ENCODE data around the gene MPC2.
A peak's percentile ranks its signal among the peaks of the same experiment; 100 is the strongest.
"Not testable (repeated sequence)": the region's sequence is repeated elsewhere in the genome, so short reads cannot be mapped to it uniquely, and the experiment has no call there.

MPC2 gene

DNA sequence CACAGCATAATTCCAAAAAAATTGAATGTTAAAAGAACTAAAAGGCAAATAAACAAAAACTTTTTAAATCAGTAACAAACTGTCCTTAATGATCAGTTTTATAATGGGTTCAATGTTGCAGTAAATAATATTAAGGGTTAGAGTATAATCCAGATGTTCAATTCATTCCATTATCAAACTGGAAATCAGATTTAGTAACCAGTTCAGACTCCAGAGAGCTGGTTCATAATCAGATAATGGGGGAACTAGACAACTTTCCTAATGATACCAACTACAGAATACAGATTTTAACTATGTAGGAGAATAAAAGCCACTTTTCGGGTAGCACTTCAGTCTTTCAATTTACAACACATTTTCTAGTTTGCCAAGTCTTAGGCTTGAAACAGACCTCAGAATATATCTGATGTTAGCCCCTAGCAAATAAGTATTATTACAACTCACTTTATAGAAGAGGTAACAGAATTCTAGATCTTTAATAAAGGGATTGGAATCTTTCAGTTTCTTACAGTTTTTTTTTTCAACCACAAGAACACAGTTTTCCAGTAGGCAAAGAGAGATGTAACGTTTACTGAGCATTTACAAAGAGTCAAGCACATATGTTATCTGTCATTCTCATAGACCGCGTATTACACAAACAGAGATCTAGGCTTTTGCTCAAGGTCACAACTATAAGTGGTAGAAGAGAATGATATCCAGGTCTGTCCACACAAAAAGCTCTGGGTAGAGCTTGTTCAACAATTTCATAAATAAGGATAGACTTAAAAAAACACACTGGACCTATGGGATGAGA is 2.3 kb downstream of the MPC2 start:
- DNase-seq: no peak

DNA sequence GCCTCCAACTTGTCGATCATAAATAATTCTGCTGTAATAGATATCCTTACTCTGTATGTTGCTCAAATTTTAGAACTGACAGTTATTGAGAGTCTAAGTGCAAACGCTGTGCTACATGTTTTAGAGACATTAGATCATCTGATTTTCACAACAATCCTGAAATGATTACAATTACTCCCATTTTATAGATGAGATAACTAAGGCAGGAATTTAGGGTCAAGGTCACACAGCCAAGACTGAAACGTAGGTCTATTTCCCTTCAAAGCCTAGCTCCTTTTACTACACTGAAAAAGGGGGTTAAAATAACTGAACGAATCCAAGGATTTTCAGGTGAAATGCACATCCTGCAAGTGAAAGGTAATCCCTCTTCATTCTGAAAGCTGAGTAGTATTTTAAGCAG is 3.1 kb downstream of the MPC2 start:
- no peak for DNase-seq

DNA sequence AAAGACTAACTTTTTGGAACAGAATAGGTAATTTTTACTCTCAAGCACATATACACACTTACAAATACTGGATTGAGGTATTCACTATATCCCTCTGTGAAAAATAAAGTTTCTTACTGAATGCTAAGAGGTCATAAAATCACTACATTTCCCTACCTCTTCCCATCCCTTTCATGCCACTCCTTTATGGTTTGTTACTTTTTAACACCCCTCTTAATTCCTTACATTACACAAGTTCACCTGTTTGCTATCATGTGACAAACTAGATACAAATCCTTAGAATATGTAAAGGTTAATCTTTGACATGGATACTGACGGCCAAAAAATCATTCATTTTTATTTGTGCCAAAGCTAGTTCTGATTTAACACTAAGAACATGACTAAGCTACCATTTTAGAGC is 7.1 kb downstream of the MPC2 start:
- no peak for DNase-seq

DNA sequence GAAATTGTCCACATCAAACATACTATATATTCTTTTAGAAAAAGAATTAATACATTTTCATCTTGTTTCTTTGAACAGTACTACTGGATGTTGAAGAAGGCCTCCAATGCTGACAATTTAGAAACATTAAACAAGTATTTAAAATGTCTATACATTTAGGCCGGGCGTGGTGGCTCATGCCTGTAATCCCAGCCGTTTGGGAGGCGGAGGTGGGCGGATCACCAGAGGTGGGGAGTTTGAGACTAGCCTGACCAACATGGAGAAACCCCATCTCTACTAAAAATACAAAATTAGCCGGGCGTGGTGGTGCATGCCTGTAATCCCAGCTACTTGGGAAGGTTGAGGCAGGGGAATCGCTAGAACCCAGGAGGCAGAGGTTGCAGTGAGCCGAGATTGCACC is 8.0 kb downstream of the MPC2 start:
- DNase-seq: not testable (repeated sequence)

DNA sequence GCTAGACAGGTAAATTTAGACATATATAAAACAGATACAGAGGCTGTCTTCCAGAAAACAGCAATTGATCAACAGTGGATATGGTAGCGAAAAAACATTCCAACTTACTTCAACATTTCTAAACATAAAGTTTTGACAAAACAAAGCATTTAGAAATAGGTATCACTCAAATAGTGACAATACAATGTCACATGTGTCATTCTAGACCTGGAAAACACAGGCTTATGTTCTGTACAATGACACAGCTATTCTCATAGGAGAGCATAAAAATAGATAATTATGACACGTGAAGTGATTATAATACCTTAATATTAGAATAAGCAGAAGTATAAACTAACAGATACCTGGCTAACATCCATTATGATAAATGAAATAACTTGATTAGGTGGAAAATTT is 8.4 kb downstream of the MPC2 start:
- DNase-seq: no peak

DNA sequence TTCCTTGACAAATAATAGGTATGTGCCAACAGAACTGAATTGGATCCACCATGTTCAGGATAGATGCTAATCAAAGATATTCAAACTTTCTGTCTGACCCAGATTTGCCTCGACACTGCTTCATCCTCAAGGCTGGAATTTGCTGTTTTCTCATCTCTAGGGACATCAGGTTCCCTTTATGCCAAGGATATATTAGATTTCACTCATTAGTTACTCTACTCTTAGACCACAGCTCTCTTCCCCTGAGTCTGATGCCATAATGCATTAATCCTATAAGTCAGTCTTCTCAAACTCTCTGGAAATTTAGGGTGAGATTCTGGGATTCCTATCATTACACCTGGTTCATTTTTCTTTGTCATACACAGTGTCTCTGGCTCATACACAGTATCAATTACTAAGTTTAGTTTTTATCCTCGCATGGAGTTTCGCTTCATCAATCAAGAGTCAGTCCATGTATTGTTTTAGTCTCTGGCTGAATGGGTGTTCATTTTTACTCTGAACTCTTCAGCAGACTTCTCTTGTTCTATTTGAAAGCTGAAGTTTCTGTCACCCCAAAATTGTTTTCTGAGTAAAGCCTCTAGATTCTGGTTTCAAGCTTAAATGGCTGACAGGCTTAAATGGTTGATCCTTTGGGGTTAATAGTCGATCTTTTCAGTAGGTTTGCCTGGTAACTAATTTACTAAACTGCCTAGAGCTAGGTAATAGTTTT is 9.7 kb downstream of the MPC2 start:
- no peak for DNase-seq

DNA sequence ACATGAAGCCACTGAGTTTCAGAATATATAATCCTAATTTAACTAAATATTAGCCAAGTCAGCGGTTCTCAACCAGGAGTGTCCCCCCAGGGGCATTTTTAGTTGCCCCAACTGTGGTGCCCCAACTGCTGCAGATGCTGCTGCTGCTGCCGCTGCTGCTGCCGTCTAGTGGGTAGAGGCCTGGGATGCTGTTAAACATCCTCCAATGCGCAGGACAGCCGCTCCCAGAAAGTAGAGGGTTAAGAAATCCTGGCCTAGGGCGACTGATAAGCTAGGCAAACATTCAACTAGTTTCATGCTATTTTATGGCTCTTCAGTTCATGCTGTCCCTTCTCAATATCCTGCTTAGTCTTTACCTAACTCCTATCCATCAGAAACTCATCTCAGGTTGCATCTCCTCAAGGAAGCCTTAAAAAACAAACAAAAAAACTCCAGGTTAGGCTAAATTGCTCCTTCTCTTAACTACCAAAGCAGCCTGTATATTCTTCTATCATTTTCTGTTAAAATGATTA is 10.3 kb downstream of the MPC2 start:
- DNase-seq: no peak

DNA sequence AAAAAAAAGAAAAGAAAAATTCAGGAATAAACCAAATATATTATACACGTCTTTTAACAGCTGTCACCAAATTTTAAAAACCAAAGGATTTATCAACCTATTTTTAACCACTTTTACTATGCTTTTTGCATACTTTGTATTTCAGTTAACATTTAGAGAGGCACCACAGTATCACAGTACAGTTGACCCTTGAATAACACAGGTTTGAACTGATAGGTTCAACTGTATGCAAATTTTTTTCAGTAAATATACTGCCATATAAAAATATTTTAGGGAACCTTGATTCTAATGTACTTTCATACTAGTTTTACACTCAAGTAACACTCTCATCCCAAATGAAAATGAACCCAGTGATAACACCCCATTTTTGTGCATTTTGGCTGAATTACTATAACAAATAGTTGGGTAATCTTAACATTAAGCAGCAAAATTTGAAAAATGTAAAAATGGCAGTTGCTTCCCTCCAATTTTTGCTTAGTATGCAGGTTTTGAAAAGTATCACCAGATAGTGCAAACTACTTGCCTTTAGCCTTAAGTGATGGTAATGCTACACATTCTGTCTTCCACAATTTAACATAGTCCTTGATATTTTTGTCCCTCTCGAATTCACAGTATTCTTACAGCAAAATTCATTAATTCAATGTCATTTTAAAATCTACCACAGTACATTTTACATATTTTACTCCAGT is 12.2 kb downstream of the MPC2 start:
- DNase-seq: no peak

DNA sequence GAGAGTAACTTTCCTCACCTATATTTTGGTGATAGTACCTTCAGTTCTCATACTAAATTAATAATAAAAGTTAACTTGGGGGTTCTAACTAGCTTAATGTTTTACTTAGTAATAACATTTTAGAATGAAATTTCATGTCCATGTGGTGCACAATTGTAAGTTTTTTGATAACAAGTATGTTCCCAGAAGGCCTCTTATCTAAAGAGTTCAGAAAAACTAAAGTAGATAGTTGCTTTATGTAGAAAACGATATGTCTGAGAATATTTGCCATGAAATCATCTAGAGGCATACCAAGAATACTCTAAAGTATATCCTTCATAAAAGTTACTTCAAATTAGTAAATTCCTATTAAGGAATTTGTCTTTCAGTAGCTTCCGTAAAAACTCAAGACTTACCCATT is 12.8 kb downstream of the MPC2 start:
- DNase-seq: no peak

DNA sequence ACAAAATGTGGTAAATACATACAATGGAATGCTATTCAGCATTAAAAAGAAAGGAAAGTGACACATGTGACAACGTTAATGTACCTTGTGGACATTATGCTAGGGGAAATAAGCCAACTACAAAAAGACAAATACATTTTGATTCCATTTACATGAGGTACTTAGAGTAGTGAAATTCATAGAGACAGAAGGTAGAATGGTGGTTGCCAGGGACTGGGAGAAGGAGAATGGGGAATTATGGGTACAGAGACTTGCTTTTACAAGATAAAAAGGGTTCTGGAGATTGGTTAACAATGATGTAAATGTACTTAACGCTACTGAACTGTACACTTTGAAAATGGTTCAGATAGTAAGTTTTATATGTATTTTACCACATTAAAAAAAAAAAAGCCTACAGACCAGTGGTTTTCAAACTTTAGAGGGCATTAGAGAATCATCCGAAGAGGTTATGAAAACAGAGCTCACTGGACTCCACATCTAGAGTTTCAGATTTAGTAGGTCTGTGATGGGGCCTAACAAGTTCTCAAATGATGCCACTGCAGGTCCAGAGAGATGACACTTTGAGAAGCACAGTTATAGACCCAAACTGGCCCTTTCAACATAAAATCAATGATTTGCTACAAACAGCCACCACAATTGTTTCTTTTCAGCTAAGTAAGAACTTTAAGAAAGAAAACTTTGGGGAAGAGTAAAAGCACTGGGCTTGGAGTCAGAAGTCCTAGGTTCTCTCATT is 13.4 kb downstream of the MPC2 start:
- no peak for DNase-seq

DNA sequence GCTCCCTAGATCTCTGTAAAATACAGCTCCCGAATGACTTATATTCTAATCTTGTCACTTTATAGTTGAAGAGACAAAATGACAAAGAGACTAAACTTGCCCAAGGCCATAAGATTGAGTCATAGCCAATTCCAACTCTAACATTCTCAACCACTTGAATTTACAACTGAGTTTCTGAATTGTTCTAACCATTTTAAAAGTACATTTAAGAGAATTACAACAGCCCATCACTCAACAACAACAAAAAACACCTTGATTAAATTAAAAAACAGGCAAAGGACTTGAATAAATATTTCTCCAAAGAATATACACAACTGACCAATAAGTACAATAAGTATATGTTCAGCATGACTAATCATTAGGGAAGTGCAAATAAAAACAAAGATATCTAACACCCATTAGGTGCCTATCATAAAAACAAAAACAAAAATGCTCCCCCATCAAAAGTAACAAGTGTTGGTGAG is 14.2 kb downstream of the MPC2 start:
- no peak for DNase-seq

DNA sequence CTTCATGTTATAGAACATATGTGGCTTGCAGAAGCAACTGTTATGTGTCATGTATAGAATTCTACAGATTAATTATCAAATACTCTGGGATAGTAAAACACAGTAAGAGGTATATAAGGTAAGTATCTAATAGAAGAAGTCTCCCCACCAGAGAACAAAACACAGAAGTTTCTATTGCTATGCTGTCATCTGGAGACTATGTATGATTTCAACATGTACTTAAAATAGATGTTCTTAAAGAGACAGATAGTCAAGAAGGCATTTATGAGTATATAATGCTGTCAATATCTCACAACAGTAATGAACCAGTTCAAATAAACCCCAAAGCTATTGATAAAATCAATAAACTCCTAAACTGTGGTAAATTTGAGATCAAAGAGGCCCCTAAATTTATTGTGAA is 14.8 kb downstream of the MPC2 start:
- DNase-seq: peak; percentile 15

DNA sequence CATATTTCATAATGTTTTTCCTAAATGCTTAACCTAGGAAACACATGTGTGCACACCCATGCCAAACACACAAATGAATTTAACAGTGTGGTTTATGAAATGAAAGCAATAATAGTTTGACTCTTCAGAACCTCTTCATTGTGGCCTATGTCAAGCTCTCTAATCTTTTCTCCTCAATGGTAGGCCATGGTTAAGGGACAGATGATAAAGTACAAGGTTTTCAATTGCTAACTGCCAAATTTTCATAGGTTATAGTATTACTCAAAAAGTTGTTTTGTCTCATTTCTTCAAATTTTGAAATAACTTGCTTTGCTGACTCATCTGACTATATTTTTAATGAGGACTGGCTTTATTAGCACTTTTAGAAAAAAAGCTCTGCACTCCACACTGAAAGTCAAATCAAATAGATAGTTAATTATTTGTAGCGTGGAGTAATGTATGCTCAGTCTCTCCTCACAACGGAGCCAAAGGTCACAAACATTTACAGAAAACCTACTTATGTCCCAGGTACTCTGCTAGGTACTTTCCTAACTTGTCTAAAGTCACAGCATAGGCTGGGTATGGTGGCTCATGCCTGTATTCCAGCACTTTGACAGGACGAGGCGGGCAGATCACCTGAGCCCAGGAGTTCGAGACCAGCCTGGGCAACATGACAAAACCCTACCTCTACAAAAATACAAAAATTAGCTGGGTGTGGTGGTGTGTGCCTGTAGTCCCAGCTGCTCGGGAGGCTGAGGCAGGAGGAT is 19.9 kb downstream of the MPC2 start:
- no peak for DNase-seq

DNA sequence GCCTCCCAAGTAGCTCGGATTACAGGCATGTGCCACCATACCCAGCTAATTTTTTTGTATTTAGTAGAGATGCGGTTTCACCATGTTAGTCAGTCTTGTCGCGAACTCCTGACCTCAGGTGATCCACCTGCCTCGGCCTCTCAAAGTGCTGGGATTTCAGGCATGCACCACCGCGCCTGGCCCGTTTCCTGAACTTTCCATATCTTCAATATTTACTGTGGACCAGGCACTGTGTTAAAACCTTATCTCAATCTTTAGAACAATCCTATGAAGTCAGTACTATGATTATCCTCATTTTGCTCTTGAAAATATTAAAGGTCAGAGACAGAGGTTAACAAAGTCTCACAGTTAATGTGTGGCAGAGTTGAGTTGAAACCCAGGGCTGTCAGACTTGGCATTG is 21.3 kb downstream of the MPC2 start:
- no peak for DNase-seq

DNA sequence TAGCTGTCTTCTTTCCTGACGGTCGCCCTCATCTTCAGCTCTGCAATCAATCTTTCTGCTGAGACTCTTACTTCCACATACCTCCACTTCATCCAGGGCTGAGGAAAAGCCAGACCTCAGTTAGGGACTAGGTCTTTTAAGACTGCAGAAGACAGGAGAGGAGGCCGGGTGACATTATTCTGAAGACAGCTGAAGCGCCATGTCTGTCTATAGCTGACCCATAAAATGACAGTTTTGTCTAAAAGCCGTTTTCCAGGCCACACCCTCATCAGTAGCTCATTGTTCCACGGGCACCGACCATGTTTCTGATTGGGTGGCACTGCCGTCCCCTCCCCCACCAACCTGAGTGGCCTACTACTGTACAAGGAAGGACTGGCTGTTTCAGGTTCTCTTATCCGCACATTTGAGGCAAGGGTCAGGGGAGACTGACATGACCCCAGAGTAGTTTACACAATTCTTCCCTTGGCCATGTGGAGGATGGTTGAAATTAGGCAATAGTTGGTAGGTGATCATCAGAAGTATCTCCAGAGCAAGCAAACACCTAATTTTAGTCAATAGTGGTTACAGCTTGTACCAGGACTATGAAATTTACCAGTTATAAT is 22.9 kb downstream of the MPC2 start, which contains the start of gene ADCY10:
Gene ADCY10, minus strand, starts transcription at position 240 of the 602 bp plus-strand sequence. CDS start 8,994 bp downstream, outside the sequence.
- DNase-seq: no peak

DNA sequence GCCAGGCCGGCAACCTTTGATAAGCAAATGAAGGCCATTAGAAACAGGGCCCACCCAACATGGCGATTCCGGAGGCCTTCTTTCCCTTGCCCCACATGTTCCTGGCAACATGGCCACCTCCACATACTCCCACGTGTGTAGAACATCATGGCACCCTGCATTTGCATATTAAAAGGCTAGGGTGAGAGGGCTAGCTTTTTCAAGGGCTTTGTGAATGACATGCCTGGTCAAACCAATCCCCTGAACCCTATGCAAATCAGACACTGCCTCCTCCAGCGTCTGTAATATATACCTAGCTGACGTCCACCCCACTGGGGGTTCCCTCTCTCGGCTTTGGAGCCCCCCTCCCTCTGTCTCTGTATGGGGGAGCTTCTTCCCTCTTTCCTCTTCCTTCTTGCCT is 24.6 kb downstream of the MPC2 start:
- DNase-seq: no peak

DNA sequence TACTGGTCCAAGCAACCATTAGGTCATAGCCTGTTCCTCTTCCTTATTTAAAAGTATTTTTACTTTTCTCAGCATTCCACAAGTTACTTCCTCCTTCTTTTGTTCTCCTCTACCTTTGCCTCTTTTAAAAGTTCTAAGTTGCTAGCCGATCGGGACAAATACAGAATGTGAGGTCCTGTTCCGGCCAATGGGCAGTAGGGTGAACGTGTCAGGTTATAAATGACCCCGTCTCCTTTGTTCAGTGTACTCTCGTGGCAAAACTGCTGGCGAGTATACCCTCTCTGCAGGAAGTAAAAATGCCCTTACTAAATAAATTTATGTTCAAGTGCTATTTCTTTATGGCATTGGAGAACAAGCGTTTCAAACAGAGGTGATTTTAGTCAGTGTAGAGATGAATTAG is 25.5 kb downstream of the MPC2 start:
- DNase-seq: no peak

DNA sequence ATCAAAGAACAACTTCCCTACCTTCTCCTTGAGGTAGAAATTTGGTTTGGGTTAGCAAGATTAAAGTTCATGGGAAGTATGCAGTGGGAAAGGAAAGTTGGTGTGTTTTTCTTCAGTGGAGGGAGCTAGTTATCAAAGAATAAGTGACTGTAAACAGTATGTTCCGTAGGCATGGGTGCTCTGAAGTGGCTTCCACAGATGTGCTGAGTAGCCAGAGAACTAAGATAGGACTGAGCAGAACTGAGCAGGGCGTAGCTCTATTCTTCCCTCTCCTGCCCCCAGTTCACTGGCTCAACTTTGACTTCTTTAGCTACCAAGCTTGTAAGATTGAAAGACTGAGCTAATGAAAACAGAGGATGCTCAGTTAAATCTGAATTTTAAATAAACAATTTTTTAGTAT is 26.3 kb downstream of the MPC2 start:
- DNase-seq: no peak

DNA sequence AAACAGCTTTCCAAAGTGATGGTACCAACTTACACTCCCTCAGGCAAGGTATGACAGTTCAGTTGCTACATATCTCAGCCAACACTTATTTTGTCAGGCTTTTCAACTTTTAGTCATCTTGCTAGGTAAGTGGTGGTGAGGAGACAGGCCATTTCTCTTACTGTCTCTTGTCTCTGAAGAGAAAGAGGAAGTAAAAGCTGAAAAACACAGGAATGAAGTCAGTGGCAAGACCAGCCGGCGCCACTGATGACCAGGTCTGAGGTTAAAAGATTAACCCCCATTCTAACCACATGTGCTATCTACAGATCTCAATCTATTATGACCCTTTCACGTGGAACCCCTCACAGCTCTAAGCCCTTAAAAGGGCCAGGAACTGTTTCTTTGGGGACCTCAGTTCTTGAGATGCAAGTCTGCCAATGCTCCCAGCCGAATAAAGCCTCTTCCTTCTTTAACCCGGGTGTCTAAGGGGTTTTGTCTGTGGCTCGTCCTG is 27.1 kb downstream of the MPC2 start:
- DNase-seq: no peak

DNA sequence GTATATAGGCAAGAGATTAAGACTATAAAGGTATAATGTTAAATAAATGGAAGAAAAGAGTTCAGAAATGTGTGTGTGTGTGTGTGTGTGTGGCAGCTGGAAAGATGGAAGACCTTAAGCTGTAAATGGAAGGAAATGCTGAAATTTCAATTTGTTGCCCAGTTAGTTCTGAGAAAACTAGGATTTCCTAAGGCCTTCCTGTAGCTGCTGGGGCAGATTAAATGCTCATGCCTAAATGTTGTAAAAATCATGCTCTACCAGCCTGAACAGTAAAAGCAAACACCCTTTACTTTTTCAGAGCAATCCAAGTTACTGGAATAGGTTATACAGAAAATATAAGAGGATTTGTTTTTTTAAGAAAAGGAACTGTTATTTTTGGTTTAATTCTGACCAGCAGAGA is 31.2 kb downstream of the MPC2 start:
- no peak for DNase-seq

DNA sequence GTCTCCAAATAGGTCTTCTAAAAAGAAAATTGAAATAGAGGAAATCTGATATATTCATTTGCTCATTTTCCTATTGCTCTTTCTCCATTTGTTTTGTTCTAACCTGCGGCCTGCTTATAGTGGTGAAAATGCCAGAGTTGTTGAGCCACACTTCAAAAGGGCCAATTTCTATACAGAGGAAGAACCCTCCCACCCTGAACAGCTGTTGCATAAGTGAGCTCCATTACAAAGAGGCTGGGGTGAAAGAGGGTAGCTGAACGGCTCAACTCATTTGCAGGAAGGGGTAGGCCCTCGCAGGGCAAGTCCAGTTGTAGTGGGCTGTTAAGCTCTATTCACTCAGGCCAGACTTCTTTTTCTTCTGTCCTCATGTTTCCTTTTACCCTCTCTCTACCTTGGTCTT is 31.7 kb downstream of the MPC2 start:
- DNase-seq: no peak
